Cardiac muscle cell (in vitro differentiated cells and primary cell): ENCODE results near the gene MYO5C. TPM values are rescaled to one million over a fixed set of nuclear protein-coding genes. Genes with fewer than 3 reads are reported as not detected.

ENCODE experiments used
- DNase-seq, 2 donors: peaks; one replicate each; pipeline versions ENCODE4 v3.0.0 to v3.0.0-alpha.2; 2010 to 2017; ENCODE audit warnings: low read depth in 1 of 2, low spot score in 1 of 2
- H3K27ac ChIP-seq: fragments of 200-600 bp; sonication (generic); 2 replicates; pipeline ENCODE4 v1.5.1; 2016
- H3K27me3 ChIP-seq: fragments of 200-600 bp; sonication (generic); 2 replicates; pipeline ENCODE4 v1.6.0; 2016; ENCODE audit warnings: control low read depth
- H3K36me3 ChIP-seq: fragments of 200-600 bp; sonication (generic); 2 replicates; pipeline ENCODE4 v1.5.1; 2016; ENCODE audit warnings: control low read depth
- H3K4me1 ChIP-seq: fragments of 200-600 bp; sonication (generic); 2 replicates; pipeline ENCODE4 v1.8.1; 2017; ENCODE audit warnings: low read depth, mild to moderate bottlenecking, mixed run types
- H3K4me3 ChIP-seq: fragments of 200-600 bp; sonication (generic); 2 replicates; pipeline ENCODE4 v1.5.1; 2016; ENCODE audit warnings: mild to moderate bottlenecking
- H3K9me3 ChIP-seq: fragments of 200-600 bp; sonication (generic); 2 replicates; pipeline ENCODE4 v1.5.1; 2017; ENCODE audit warnings: low read depth, mild to moderate bottlenecking, control low read depth
- CTCF ChIP-seq: IDR thresholded peaks from 2 replicates; pipeline ENCODE4 v1.5.1; 2012; ENCODE audit warnings: low read depth, mild to moderate bottlenecking, low read length
- polyA plus RNA-seq: library from polyadenylated mRNA; unstranded; fragments of >200 nt; fragmentation: Nextera tagmentation; extraction: Ambion mirVana; gene quantifications from 2 replicates; pipeline ENCODE4 v1.2.1, GENCODE V29; 2016
- total RNA-seq: library from RNA; depleted of rRNA; stranded (reverse); fragments of >200 nt; gene quantifications from 2 replicates; pipeline ENCODE4 v1.2.3, GENCODE V29; 2016

Gene MYO5C
- total and polyA plus RNA-seq, 2 experiments from 2014 or later = 2.9 to 8.5 TPM

- no peak overlapping the region for H3K4me3 ChIP-seq
- DNase-seq = peak in 1 of 2 donors; percentile 30
Measured at GRCh38 chr15:52164631-52165265, 130.9 kb downstream of the MYO5C start.

GRCh38 chr15:52163321-52164190 is 132.0 kb downstream of the MYO5C start:
- TF ChIP-seq CTCF = peak; percentile 39
- H3K4me3 ChIP-seq = no peak overlapping the region
- H3K4me1 ChIP-seq = no peaks in the 10 kb centered on the region
- H3K9me3 ChIP-seq = no peaks in the 10 kb centered on the region
- H3K36me3 ChIP-seq = no peaks in the 10 kb centered on the region
- no peak overlapping the region for H3K27ac ChIP-seq
- H3K27me3 ChIP-seq = no peaks in the 10 kb centered on the region
- DNase-seq = peak in 1 of 2 donors; percentile 44

More at GRCh38 chr15:52164631-52165265, 130.9 kb downstream of the MYO5C start:
- Histone ChIP-seq H3K27ac (no peak overlapping the region), H3K36me3 (no peaks in the 10 kb centered on the region), H3K9me3 (no peaks in the 10 kb centered on the region), H3K27me3 (no peaks in the 10 kb centered on the region), H3K4me1 (no peaks in the 10 kb centered on the region)
- no peak for TF ChIP-seq CTCF

GRCh38 chr15:52162876-52163275 is 132.7 kb downstream of the MYO5C start:
- H3K27ac ChIP-seq = no peak overlapping the region
- no peaks in the 10 kb centered on the region for H3K4me1 ChIP-seq
- no peaks in the 10 kb centered on the region for H3K36me3 ChIP-seq
- no peaks in the 10 kb centered on the region for H3K9me3 ChIP-seq
- no peak for DNase-seq
- no peak overlapping the region for H3K4me3 ChIP-seq
- H3K27me3 ChIP-seq = no peaks in the 10 kb centered on the region
- TF ChIP-seq CTCF = no peak

- Histone ChIP-seq H3K4me3 (no peak overlapping the region), H3K36me3 (no peaks in the 10 kb centered on the region), H3K27me3 (no peaks in the 10 kb centered on the region), H3K4me1 (no peaks in the 10 kb centered on the region), H3K27ac (no peak overlapping the region), H3K9me3 (no peaks in the 10 kb centered on the region)
- DNase-seq = no peak
- TF ChIP-seq CTCF = no peak
Measured at GRCh38 chr15:52162260-52162659, 133.3 kb downstream of the MYO5C start.

GRCh38 chr15:52161406-52161966 is 134.1 kb downstream of the MYO5C start:
- H3K9me3 ChIP-seq = no peaks in the 10 kb centered on the region
- no peaks in the 10 kb centered on the region for H3K27me3 ChIP-seq
- H3K4me3 ChIP-seq = no peak overlapping the region
- no peaks in the 10 kb centered on the region for H3K4me1 ChIP-seq
- no peak overlapping the region for H3K27ac ChIP-seq
- DNase-seq = no peak
- TF ChIP-seq CTCF = no peak
- no peaks in the 10 kb centered on the region for H3K36me3 ChIP-seq
